CD14-positive monocyte (primary cell): ENCODE data around the gene ZNF747. TPM values are rescaled to one million over a fixed set of nuclear protein-coding genes. Genes with fewer than 3 reads are reported as not detected.

Source experiments
- DNase-seq, 3 donors: peaks; one replicate each; pipeline ENCODE4 v3.0.0-alpha.2; 2011 to 2022
- H2AFZ ChIP-seq: 2 replicates; pipeline ENCODE4 v1.6.0; 2012; ENCODE audit warnings: mild to moderate bottlenecking, low read depth, low read length, inconsistent platforms; ENCODE audit not compliant: insufficient read depth, poor library complexity, severe bottlenecking
- H3K27ac ChIP-seq, 2 donors: 1 replicate in 1 of 2; 2 replicates in 1 of 2; pipeline ENCODE4 v1.5.1; 2012 to 2013; ENCODE audit warnings: low read length in 2 of 2, control low read depth in 1 of 2, inconsistent platforms in 1 of 2, low read depth in 1 of 2, mild to moderate bottlenecking in 1 of 2
- H3K27me3 ChIP-seq, 2 donors: one replicate each; pipeline versions ENCODE4 v1.6.0 to v1.6.1; 2011 to 2013; ENCODE audit warnings: low read length in 2 of 2; ENCODE audit not compliant: control insufficient read depth in 2 of 2, insufficient read depth in 2 of 2
- H3K36me3 ChIP-seq, 2 donors: replicated peaks in 1 of 2; 1 replicate in 1 of 2; 2 replicates in 1 of 2; pipeline versions ENCODE4 v1.5.1 to v1.6.1; 2012 to 2013; ENCODE audit warnings: low read length in 2 of 2, control low read depth in 1 of 2, inconsistent platforms in 1 of 2, mild to moderate bottlenecking in 1 of 2; ENCODE audit not compliant: insufficient read depth in 2 of 2, control insufficient read depth in 1 of 2
- H3K4me1 ChIP-seq, 2 donors: 1 replicate in 1 of 2; 2 replicates in 1 of 2; pipeline versions ENCODE4 v1.5.1 to v1.6.1; 2012 to 2013; ENCODE audit warnings: low read length in 2 of 2, control low read depth in 1 of 2, inconsistent platforms in 1 of 2, mild to moderate bottlenecking in 1 of 2, moderate library complexity in 1 of 2; ENCODE audit not compliant: insufficient read depth in 2 of 2, control insufficient read depth in 1 of 2
- H3K4me2 ChIP-seq: replicated peaks from 2 replicates; pipeline ENCODE3; 2012; ENCODE audit warnings: low read length, moderate library complexity, mild to moderate bottlenecking; ENCODE audit not compliant: poor library complexity, severe bottlenecking; ENCODE audit errors: extremely low read depth
- H3K4me3 ChIP-seq, 3 experiments: fragments of 200-600 bp in 1 of 3; sonication (generic) in 1 of 3; replicated peaks in 1 of 3; 1 replicate in 2 of 3; 2 replicates in 1 of 3; pipeline ENCODE4 v1.5.1; 2011 to 2013; ENCODE audit warnings: low read length in 3 of 3, mild to moderate bottlenecking in 3 of 3, control low read depth in 2 of 3, low read depth in 2 of 3, inconsistent platforms in 1 of 3, moderate library complexity in 1 of 3
- H3K79me2 ChIP-seq: 2 replicates; pipeline ENCODE4 v1.6.0; 2012; ENCODE audit warnings: mild to moderate bottlenecking, control low read depth, inconsistent platforms, low read length, moderate library complexity; ENCODE audit not compliant: insufficient read depth
- H3K9ac ChIP-seq: 2 replicates; pipeline ENCODE4 v1.6.0; 2017; ENCODE audit warnings: low read length, mild to moderate bottlenecking; ENCODE audit not compliant: insufficient read depth, poor library complexity, severe bottlenecking
- H3K9me3 ChIP-seq, 2 donors: replicated peaks in 1 of 2; 1 replicate in 1 of 2; 2 replicates in 1 of 2; pipeline versions ENCODE4 v1.5.1 to v1.6.1; 2012 to 2013; ENCODE audit warnings: low read length in 2 of 2, control low read depth in 1 of 2; ENCODE audit not compliant: control insufficient read depth in 1 of 2, insufficient read depth in 1 of 2
- H4K20me1 ChIP-seq: 2 replicates; pipeline ENCODE4 v1.6.0; 2012; ENCODE audit warnings: mild to moderate bottlenecking, low read length, control low read depth, moderate library complexity; ENCODE audit not compliant: insufficient read depth
- H3K27ac Mint-ChIP-seq, 7 donors: one replicate each; pipeline ENCODE4 v1.8.0; 2020; ENCODE audit warnings: mild to moderate bottlenecking in 7 of 7, mixed read lengths in 7 of 7, moderate library complexity in 6 of 7, inconsistent platforms in 2 of 7
- H3K27me3 Mint-ChIP-seq, 3 donors: one replicate each; pipeline ENCODE4 v1.8.0; 2021 to 2022; ENCODE audit warnings: low read depth in 3 of 3, mild to moderate bottlenecking in 3 of 3, mixed read lengths in 3 of 3, moderate library complexity in 3 of 3, inconsistent platforms in 1 of 3
- H3K36me3 Mint-ChIP-seq, 2 donors: one replicate each; pipeline ENCODE4 v1.8.0; 2020; ENCODE audit warnings: mixed read lengths in 2 of 2, inconsistent platforms in 1 of 2, mild to moderate bottlenecking in 1 of 2
- H3K4me1 Mint-ChIP-seq: one replicate; pipeline ENCODE4 v1.8.0; 2020; ENCODE audit warnings: mild to moderate bottlenecking, mixed read lengths
- H3K4me3 Mint-ChIP-seq, 2 donors: one replicate each; pipeline ENCODE4 v1.8.0; 2020; ENCODE audit warnings: mild to moderate bottlenecking in 2 of 2, mixed read lengths in 2 of 2, moderate library complexity in 1 of 2
- H3K9me3 Mint-ChIP-seq, 7 donors: one replicate each; pipeline ENCODE4 v1.8.0; 2020 to 2022; ENCODE audit warnings: mixed read lengths in 7 of 7, mild to moderate bottlenecking in 6 of 7, moderate library complexity in 6 of 7, inconsistent platforms in 2 of 7
- WGBS: methylation state at CpG from one replicate; pipeline ENCODE4 v1.1.5; 2013; ENCODE audit warnings: missing lambda C conversion rate; ENCODE audit not compliant: insufficient coverage; 5-methylcytosine and 5-hydroxymethylcytosine counted together
- intact Hi-C, 2 donors: fragments of 100-400 bp; cut with micrococcal nuclease; formaldehyde crosslinking; loops; one replicate each; pipeline versions ENCODE4 v1.15.0 to v1.15.1; 2023
- polyA plus RNA-seq, 3 donors: library from polyadenylated mRNA; depleted of rRNA in 1 of 3; unstranded in 2 of 3; stranded (reverse) in 1 of 3; fragments of 300-500 nt in 2 of 3; fragments of >200 nt in 1 of 3; fragmentation: Illumina TruSeq in 2 of 3; gene quantifications; 1 replicate in 2 of 3; 2 replicates in 1 of 3; pipeline ENCODE4 v1.2.3, GENCODE V29; 2012 to 2021
- TF ChIP-seq, protein P1 (sequence below): fragments of 200-600 bp; IDR thresholded peaks from one replicate; pipeline ENCODE4 v1.8.0; 2022; ENCODE audit warnings: antibody characterized with exemption, mild to moderate bottlenecking

ZNF747 gene
- polyA plus RNA-seq, 3 donors, result 4.1 to 6.6 (median 4.4) TPM

DNA sequence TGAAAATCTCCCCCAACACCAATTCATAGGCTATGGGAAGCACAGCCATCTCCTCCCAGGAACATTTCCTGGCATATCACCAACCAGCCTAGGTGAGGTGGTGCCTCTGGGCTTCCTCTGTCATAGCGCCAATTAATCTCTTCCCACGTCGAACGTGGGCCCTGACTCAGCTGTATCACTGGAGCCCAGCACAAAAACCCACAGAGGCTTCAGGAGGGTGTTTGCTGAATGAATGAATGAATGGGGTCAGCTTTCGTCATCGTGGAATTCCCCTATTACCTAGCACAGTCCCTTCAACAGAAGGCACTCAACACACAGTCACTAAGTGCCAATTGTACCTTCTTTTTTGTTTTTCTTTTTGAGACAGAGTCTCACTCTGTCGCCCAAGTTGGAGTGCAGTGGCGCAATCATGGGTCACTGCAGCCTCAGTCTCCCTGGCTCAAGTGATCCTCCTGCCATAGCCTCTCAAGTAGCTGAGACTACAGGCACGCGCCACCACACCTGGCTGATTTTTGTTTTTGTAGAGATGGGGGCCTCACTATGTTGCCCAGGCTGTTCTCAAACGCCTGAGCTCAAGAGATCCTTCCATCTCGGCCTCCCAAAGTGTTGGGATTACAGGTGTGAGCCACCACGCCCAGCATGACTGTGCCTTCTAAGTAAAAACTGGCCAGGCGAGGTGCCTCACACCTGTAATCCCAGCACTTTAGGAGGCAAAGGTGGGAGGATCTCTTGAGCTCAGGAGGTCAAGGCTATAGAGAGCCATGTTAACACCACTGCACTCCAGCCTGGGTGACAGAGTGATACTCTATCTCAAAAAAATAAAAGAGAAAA lies 32.7 kb upstream of the ZNF747 start:
- TF ChIP-seq, protein P1, sequence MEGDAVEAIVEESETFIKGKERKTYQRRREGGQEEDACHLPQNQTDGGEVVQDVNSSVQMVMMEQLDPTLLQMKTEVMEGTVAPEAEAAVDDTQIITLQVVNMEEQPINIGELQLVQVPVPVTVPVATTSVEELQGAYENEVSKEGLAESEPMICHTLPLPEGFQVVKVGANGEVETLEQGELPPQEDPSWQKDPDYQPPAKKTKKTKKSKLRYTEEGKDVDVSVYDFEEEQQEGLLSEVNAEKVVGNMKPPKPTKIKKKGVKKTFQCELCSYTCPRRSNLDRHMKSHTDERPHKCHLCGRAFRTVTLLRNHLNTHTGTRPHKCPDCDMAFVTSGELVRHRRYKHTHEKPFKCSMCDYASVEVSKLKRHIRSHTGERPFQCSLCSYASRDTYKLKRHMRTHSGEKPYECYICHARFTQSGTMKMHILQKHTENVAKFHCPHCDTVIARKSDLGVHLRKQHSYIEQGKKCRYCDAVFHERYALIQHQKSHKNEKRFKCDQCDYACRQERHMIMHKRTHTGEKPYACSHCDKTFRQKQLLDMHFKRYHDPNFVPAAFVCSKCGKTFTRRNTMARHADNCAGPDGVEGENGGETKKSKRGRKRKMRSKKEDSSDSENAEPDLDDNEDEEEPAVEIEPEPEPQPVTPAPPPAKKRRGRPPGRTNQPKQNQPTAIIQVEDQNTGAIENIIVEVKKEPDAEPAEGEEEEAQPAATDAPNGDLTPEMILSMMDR, result no peak
- peaks cover 5% of the 10 kb centered on the region for H3K79me2 ChIP-seq
- Mint-ChIP-seq H3K4me3 (peak overlapping the region in 1 of 2 donors; percentile 39), H3K27ac (peak overlapping the region; percentile 94 to 97 (median 95)), H3K27me3 (peaks cover 1 to 6% (median 3%) of the 10 kb centered on the region in 3 donors), H3K36me3 (no peaks in the 10 kb centered on the region), H3K4me1 (peaks cover 38% of the 10 kb centered on the region), H3K9me3 (no peaks in the 10 kb centered on the region)
- no peaks in the 10 kb centered on the region for H4K20me1 ChIP-seq
- no peaks in the 10 kb centered on the region for H3K36me3 ChIP-seq
- peak; percentile 60 to 88 (median 61) for DNase-seq
- peak overlapping the region in 1 of 3 experiments; percentile 40 for H3K4me3 ChIP-seq
- peak overlapping the region; percentile 88 to 92 for H3K27ac ChIP-seq
- 87% methylated on average over 3 of the region's 14 CpGs for WGBS
- H3K27me3 ChIP-seq, result no peaks in the 10 kb centered on the region
- H2AFZ ChIP-seq, result no peak overlapping the region
- H3K9me3 ChIP-seq, result no peaks in the 10 kb centered on the region
- intact Hi-C loops, result no loop called here
- H3K4me2 ChIP-seq, result peak overlapping the region; percentile 35
- peak overlapping the region; percentile 32 for H3K9ac ChIP-seq
- H3K4me1 ChIP-seq, result peaks cover 43 to 49% of the 10 kb centered on the region in 2 donors

DNA sequence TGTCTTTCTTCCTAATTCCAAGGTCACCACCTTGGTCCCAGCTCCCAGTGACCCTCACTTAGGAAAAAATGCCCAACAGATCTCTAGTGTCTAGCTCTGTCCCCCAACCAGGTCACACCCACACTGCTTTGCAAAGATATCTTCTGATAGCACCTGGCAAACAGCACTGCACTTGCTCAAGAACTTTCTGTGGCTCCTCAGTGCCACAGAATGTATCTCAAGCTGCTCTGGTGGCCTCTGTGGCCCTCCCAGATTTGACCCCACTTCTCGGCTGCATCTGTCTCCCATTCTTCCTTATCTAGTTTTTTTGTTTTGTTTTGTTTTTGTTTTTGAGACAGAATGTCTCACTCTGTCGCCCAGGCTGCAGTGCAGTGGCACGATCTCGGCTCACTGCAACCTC lies 31.9 kb upstream of the ZNF747 start:
- Mint-ChIP-seq H3K4me3 (no peak overlapping the region), H3K27me3 (peaks cover 0 to 6% (median 3%) of the 10 kb centered on the region in 3 donors), H3K36me3 (no peaks in the 10 kb centered on the region), H3K4me1 (peaks cover 40% of the 10 kb centered on the region), H3K27ac (peak overlapping the region in 3 of 7 donors; percentile 25 to 94 (median 55)), H3K9me3 (no peaks in the 10 kb centered on the region)
- Histone ChIP-seq H3K79me2 (peaks cover 5% of the 10 kb centered on the region), H3K4me2 (no peak overlapping the region), H4K20me1 (no peaks in the 10 kb centered on the region), H3K9me3 (no peaks in the 10 kb centered on the region), H3K27me3 (no peaks in the 10 kb centered on the region), H3K4me3 (no peak overlapping the region), H3K9ac (no peak overlapping the region), H3K4me1 (peaks cover 46 to 52% of the 10 kb centered on the region in 2 donors), H2AFZ (no peak overlapping the region), H3K36me3 (no peaks in the 10 kb centered on the region), H3K27ac (no peak overlapping the region)
- intact Hi-C loops, result no loop called here
- TF ChIP-seq, protein P1, result no peak
- DNase-seq, result no peak
- no CpG with 5 or more reads among the region's 4 CpGs for WGBS
